Rectal smooth muscle tissue (tissue), 1 donor: ENCODE results near the gene LCN2.

Experiments used
- H3K27ac ChIP-seq: one replicate; pipeline ENCODE4 v1.7.0; 2013; ENCODE audit warnings: low read depth, low read length, inconsistent platforms
- H3K27me3 ChIP-seq: one replicate; pipeline ENCODE4 v1.7.0; 2013; ENCODE audit warnings: low read length; ENCODE audit not compliant: control insufficient read depth, insufficient read depth
- H3K36me3 ChIP-seq: one replicate; pipeline ENCODE4 v1.7.0; 2013; ENCODE audit warnings: low read length; ENCODE audit not compliant: control insufficient read depth, insufficient read depth
- H3K4me1 ChIP-seq: one replicate; pipeline ENCODE4 v1.7.0; 2013; ENCODE audit warnings: low read length; ENCODE audit not compliant: control insufficient read depth, insufficient read depth
- H3K4me3 ChIP-seq: one replicate; pipeline ENCODE4 v1.7.0; 2013; ENCODE audit warnings: low read length
- H3K9ac ChIP-seq: one replicate; pipeline ENCODE4 v1.7.0; 2013; ENCODE audit warnings: low read length

LCN2 gene

GRCh38 chr9:128162215-128163026 is 13.2 kb downstream of the LCN2 start:
- Histone ChIP-seq H3K27ac (no peak overlapping the region), H3K27me3 (no peaks in the 10 kb centered on the region), H3K9ac (no peak overlapping the region), H3K4me1 (peaks cover 4% of the 10 kb centered on the region), H3K4me3 (no peak overlapping the region), H3K36me3 (peaks cover 20% of the 10 kb centered on the region)

GRCh38 chr9:128163027-128163515 is 13.8 kb downstream of the LCN2 start:
- H3K9ac ChIP-seq: no peak overlapping the region
- H3K36me3 ChIP-seq: peaks cover 26% of the 10 kb centered on the region
- H3K4me3 ChIP-seq: no peak overlapping the region
- no peak overlapping the region for H3K27ac ChIP-seq
- peaks cover 4% of the 10 kb centered on the region for H3K4me1 ChIP-seq
- H3K27me3 ChIP-seq: no peaks in the 10 kb centered on the region

- Histone ChIP-seq H3K9ac (no peak overlapping the region), H3K27ac (no peak overlapping the region), H3K27me3 (no peaks in the 10 kb centered on the region), H3K4me1 (peaks cover 4% of the 10 kb centered on the region), H3K4me3 (no peak overlapping the region), H3K36me3 (peaks cover 30% of the 10 kb centered on the region)
Observed at GRCh38 chr9:128163523-128164306, 14.5 kb downstream of the LCN2 start.

- Histone ChIP-seq H3K9ac (no peak overlapping the region), H3K27ac (no peak overlapping the region), H3K4me3 (no peak overlapping the region), H3K4me1 (peaks cover 4% of the 10 kb centered on the region), H3K27me3 (no peaks in the 10 kb centered on the region), H3K36me3 (peaks cover 35% of the 10 kb centered on the region)
Observed at GRCh38 chr9:128164307-128164885, 15.1 kb downstream of the LCN2 start.

- Histone ChIP-seq H3K4me1 (no peaks in the 10 kb centered on the region), H3K27me3 (no peaks in the 10 kb centered on the region), H3K9ac (no peak overlapping the region), H3K36me3 (peaks cover 40% of the 10 kb centered on the region), H3K4me3 (no peak overlapping the region), H3K27ac (no peak overlapping the region)
Observed at GRCh38 chr9:128166169-128166568, 16.9 kb downstream of the LCN2 start.

- no peaks in the 10 kb centered on the region for H3K4me1 ChIP-seq
- no peak overlapping the region for H3K27ac ChIP-seq
- H3K4me3 ChIP-seq: no peak overlapping the region
- peaks cover 40% of the 10 kb centered on the region for H3K36me3 ChIP-seq
- H3K9ac ChIP-seq: no peak overlapping the region
- H3K27me3 ChIP-seq: no peaks in the 10 kb centered on the region
Observed at GRCh38 chr9:128167209-128167608, 18.0 kb downstream of the LCN2 start.

GRCh38 chr9:128168731-128169308 is 19.6 kb downstream of the LCN2 start:
- Histone ChIP-seq H3K36me3 (peaks cover 37% of the 10 kb centered on the region), H3K4me1 (no peaks in the 10 kb centered on the region), H3K4me3 (no peak overlapping the region), H3K27me3 (no peaks in the 10 kb centered on the region), H3K27ac (no peak overlapping the region), H3K9ac (no peak overlapping the region)

GRCh38 chr9:128169492-128169891 is 20.2 kb downstream of the LCN2 start:
- H3K36me3 ChIP-seq: peaks cover 38% of the 10 kb centered on the region
- H3K4me3 ChIP-seq: no peak overlapping the region
- no peak overlapping the region for H3K27ac ChIP-seq
- no peaks in the 10 kb centered on the region for H3K4me1 ChIP-seq
- H3K9ac ChIP-seq: no peak overlapping the region
- H3K27me3 ChIP-seq: no peaks in the 10 kb centered on the region

GRCh38 chr9:128169925-128170324 is 20.7 kb downstream of the LCN2 start:
- H3K36me3 ChIP-seq: peaks cover 38% of the 10 kb centered on the region
- no peak overlapping the region for H3K4me3 ChIP-seq
- H3K27ac ChIP-seq: no peak overlapping the region
- no peaks in the 10 kb centered on the region for H3K27me3 ChIP-seq
- H3K9ac ChIP-seq: no peak overlapping the region
- no peaks in the 10 kb centered on the region for H3K4me1 ChIP-seq

GRCh38 chr9:128174062-128174461 is 24.8 kb downstream of the LCN2 start:
- Histone ChIP-seq H3K9ac (no peak overlapping the region), H3K27me3 (no peaks in the 10 kb centered on the region), H3K27ac (no peak overlapping the region), H3K4me1 (no peaks in the 10 kb centered on the region), H3K4me3 (no peak overlapping the region), H3K36me3 (peaks cover 48% of the 10 kb centered on the region)

GRCh38 chr9:128175102-128175563 is 25.9 kb downstream of the LCN2 start:
- Histone ChIP-seq H3K9ac (no peak overlapping the region), H3K4me3 (no peak overlapping the region), H3K4me1 (no peaks in the 10 kb centered on the region), H3K27me3 (no peaks in the 10 kb centered on the region), H3K36me3 (peaks cover 44% of the 10 kb centered on the region), H3K27ac (peak overlapping the region; percentile 36)

- Histone ChIP-seq H3K9ac (peak overlapping the region; percentile 4), H3K36me3 (peaks cover 44% of the 10 kb centered on the region), H3K4me1 (no peaks in the 10 kb centered on the region), H3K27me3 (no peaks in the 10 kb centered on the region), H3K27ac (peak overlapping the region; percentile 36), H3K4me3 (no peak overlapping the region)
Observed at GRCh38 chr9:128175726-128176125, 26.5 kb downstream of the LCN2 start.
